K562 (cell line): Measurements from ENCODE around the gene PLEKHN1. TPM values are rescaled to one million over a fixed set of nuclear protein-coding genes. Genes with fewer than 3 reads are reported as not detected.
A peak's percentile ranks its signal among the peaks of the same experiment; 100 is the strongest.

ENCODE experiments used
- CBX5 ChIP-seq: IDR thresholded peaks from 2 replicates; pipeline ENCODE4 v1.6.1; 2014; ENCODE audit warnings: low read depth, borderline replicate concordance
- CCNT2 ChIP-seq: IDR thresholded peaks from 2 replicates; pipeline ENCODE4 v1.6.1; 2011; ENCODE audit warnings: borderline replicate concordance, low read depth, mild to moderate bottlenecking, moderate library complexity, mixed read lengths, low read length; ENCODE audit not compliant: insufficient read length; ENCODE audit errors: extremely low read depth
- CHD4 ChIP-seq: fragments of 200-600 bp; sonication (generic); IDR thresholded peaks from 3 replicates; pipeline ENCODE4 v1.6.1; 2012; ENCODE audit warnings: low read depth, mild to moderate bottlenecking, mixed read lengths, low read length, inconsistent platforms; ENCODE audit not compliant: insufficient read depth, insufficient replicate concordance, poor library complexity, severe bottlenecking
- CREM ChIP-seq: IDR thresholded peaks from 2 replicates; pipeline ENCODE4 v1.6.1; 2014; ENCODE audit warnings: antibody characterized with exemption, low read depth
- ESRRB ChIP-seq: fragments of 250-450 bp; sonication (Bioruptor Pico); IDR thresholded peaks from 2 replicates; pipeline ENCODE4 v1.5.0; 2020; ENCODE audit warnings: mild to moderate bottlenecking, moderate library complexity, borderline replicate concordance
- FOXA3 ChIP-seq, 2 experiments: fragments of 450-650 bp in 1 of 2; sonication (generic) in 1 of 2; formaldehyde crosslinking; IDR thresholded peaks in 1 of 2; conservative IDR thresholded peaks in 1 of 2; 2 replicates each; pipeline versions ENCODE4 v1.4.0 to v1.8.0; 2020 to 2022; ENCODE audit warnings: mild to moderate bottlenecking in 2 of 2, missing genetic modification reagents in 1 of 2
- FOXP4 ChIP-seq: sonication (generic); formaldehyde crosslinking; IDR thresholded peaks from 2 replicates; pipeline ENCODE4 v1.8.0; 2022; ENCODE audit warnings: mild to moderate bottlenecking, missing genetic modification reagents, borderline replicate concordance
- HDGF ChIP-seq: fragments of 450-650 bp; IDR thresholded peaks from 2 replicates; pipeline ENCODE4 v1.6.1; 2016
- HNRNPUL1 ChIP-seq: fragments of 200-400 bp; formaldehyde crosslinking; IDR thresholded peaks from 2 replicates; pipeline ENCODE4 v1.6.1; 2017; ENCODE audit warnings: low read length
- KLF13 ChIP-seq: fragments of 450-650 bp; IDR thresholded peaks from 2 replicates; pipeline ENCODE4 v1.6.1; 2016; ENCODE audit warnings: missing genetic modification characterization, low read depth, mild to moderate bottlenecking, missing compliant biosample characterization, moderate library complexity, borderline replicate concordance
- KLF16 ChIP-seq: IDR thresholded peaks from 2 replicates; pipeline ENCODE4 v1.6.1; 2016; ENCODE audit warnings: antibody characterized with exemption
- MAFG ChIP-seq: fragments of 450-650 bp; conservative IDR thresholded peaks from 2 replicates; pipeline ENCODE4 v1.6.1; 2016; ENCODE audit warnings: missing genetic modification characterization, missing compliant biosample characterization
- NFIX ChIP-seq: fragments of 250-450 bp; sonication (Bioruptor Pico); IDR thresholded peaks from 2 replicates; pipeline ENCODE4 v1.4.0; 2020; ENCODE audit warnings: low read depth, mild to moderate bottlenecking, moderate library complexity
- NKRF ChIP-seq: fragments of 450-650 bp; IDR thresholded peaks from 2 replicates; pipeline ENCODE4 v1.6.1; 2016; ENCODE audit warnings: borderline replicate concordance
- POLR3A ChIP-seq: IDR thresholded peaks from 2 replicates; pipeline ENCODE4 v1.6.1; 2011; ENCODE audit warnings: borderline replicate concordance, mild to moderate bottlenecking, moderate library complexity; ENCODE audit not compliant: insufficient read length, insufficient read depth; ENCODE audit errors: extremely low read depth
- RBM22 ChIP-seq: fragments of 200-400 bp; formaldehyde crosslinking; IDR thresholded peaks from 2 replicates; pipeline ENCODE4 v1.6.1; 2018; ENCODE audit warnings: low read length, low read depth; ENCODE audit not compliant: poor library complexity, severe bottlenecking
- RBM34 ChIP-seq: fragments of 200-400 bp; formaldehyde crosslinking; IDR thresholded peaks from 2 replicates; pipeline ENCODE4 v1.6.1; 2018; ENCODE audit warnings: low read length, borderline replicate concordance; ENCODE audit not compliant: insufficient read depth
- SIN3A ChIP-seq, 2 experiments: fragments of 150-350 bp in 1 of 2; IDR thresholded peaks; 2 replicates each; pipeline ENCODE4 v1.6.1; 2011 to 2016; ENCODE audit warnings: borderline replicate concordance in 2 of 2, low read depth in 2 of 2, low read length in 2 of 2, mild to moderate bottlenecking in 2 of 2, moderate library complexity in 2 of 2; ENCODE audit not compliant: control insufficient read depth in 1 of 2
- SMAD1 ChIP-seq: fragments of 150-350 bp; IDR thresholded peaks from 2 replicates; pipeline ENCODE4 v1.6.1; 2014; ENCODE audit warnings: low read length, low read depth; ENCODE audit not compliant: partially characterized antibody
- SMARCA4 ChIP-seq: fragments of 450-650 bp; IDR thresholded peaks from 2 replicates; pipeline ENCODE4 v1.6.1; 2016
- SMARCE1 ChIP-seq: fragments of 450-650 bp; IDR thresholded peaks from 2 replicates; pipeline ENCODE4 v1.7.1; 2016; ENCODE audit warnings: mild to moderate bottlenecking
- SP2 ChIP-seq: IDR thresholded peaks from 2 replicates; pipeline ENCODE4 v1.6.1; 2011; ENCODE audit warnings: mild to moderate bottlenecking, low read depth, low read length, moderate library complexity; ENCODE audit not compliant: poor library complexity, severe bottlenecking; ENCODE audit errors: extremely low read depth
- U2AF2 ChIP-seq: fragments of 200-400 bp; formaldehyde crosslinking; optimal IDR thresholded peaks from 2 replicates; pipeline ENCODE3; 2017; ENCODE audit warnings: low read depth, mild to moderate bottlenecking, low read length
- ZC3H11A ChIP-seq: IDR thresholded peaks from 2 replicates; pipeline ENCODE4 v1.6.1; 2012; ENCODE audit warnings: low read depth, low read length, improper control_type of control experiment
- polyA plus RNA-seq, 8 experiments: library from polyadenylated mRNA; depleted of rRNA in 4 of 8; stranded (reverse) in 5 of 8; unstranded in 3 of 8; fragments of >200 nt; fragmentation: Nextera tagmentation in 2 of 8; fragmentation: Illumina TruSeq in 1 of 8; extraction: Ambion mirVana in 2 of 8; extraction: Trizol in 1 of 8; gene quantifications; 2 replicates each; pipeline versions ENCODE4 v1.2.1 to v1.2.3, GENCODE V29; 2011 to 2014; ENCODE audit warnings: inconsistent platforms in 1 of 8, missing spikeins in 1 of 8
- total RNA-seq, 7 experiments: library from RNA; depleted of rRNA in 6 of 7; stranded (reverse); fragments of >200 nt in 6 of 7; fragmentation: Illumina TruSeq in 2 of 7; extraction: Trizol in 2 of 7; gene quantifications; 2 replicates each; pipeline versions ENCODE4 v1.2.1 to v1.2.3, GENCODE V29; 2011 to 2021; ENCODE audit warnings: low replicate concordance in 1 of 7

Gene PLEKHN1
- total and polyA plus RNA-seq, 9 of the 15 experiments (the other 6 are each of a cell fraction or from before 2014, with no cell fraction given) = 0.07 to 1.5 (median 0.13) TPM; not detected in 2

- no peak for TF ChIP-seq RBM34
- peak; percentile 44; the same call in 1 of the 2 replicates for TF ChIP-seq CBX5
- peak; percentile 48 for TF ChIP-seq CREM
- no peak; the same call in 1 of the 2 replicates for TF ChIP-seq HDGF
- TF ChIP-seq SIN3A (IDR thresholded peaks at IDR 0.05; ENCODE audit: borderline replicate concordance in 2 of 2, control insufficient read depth in 1 of 2, low read depth in 2 of 2, low read length in 2 of 2) = no peak
- peak; percentile 69 for TF ChIP-seq KLF16
- TF ChIP-seq MAFG (tag) = no peak
- TF ChIP-seq SP2 = no peak
- no peak for TF ChIP-seq NKRF
- no peak for TF ChIP-seq SMAD1
- TF ChIP-seq POLR3A = no peak
- peak; percentile 80 for TF ChIP-seq SMARCA4
- no peak for TF ChIP-seq HNRNPUL1
- TF ChIP-seq ZC3H11A = no peak
- TF ChIP-seq KLF13 (tag) = 0 out of 2 replicates have a peak, but pooled peaks have one; percentile 42
- TF ChIP-seq FOXP4 (CRISPR knock-in tag) = no peak
- TF ChIP-seq ESRRB (CRISPR knock-in tag) = no peak
- peak; percentile 73 for TF ChIP-seq SMARCE1
- no peak for TF ChIP-seq CCNT2
- TF ChIP-seq FOXA3 (CRISPR knock-in tag; conservative IDR thresholded peaks at IDR 0.05 in 1 of 2, IDR thresholded peaks at IDR 0.05 in 1 of 2) = no peak
- TF ChIP-seq U2AF2 = no peak
- no peak for TF ChIP-seq CHD4
- no peak for TF ChIP-seq RBM22
- TF ChIP-seq NFIX (CRISPR knock-in tag) = no peak
Observed at GRCh38 chr1:1004780-1005697, 38.8 kb downstream of the PLEKHN1 start (continued).
